Measurements from ENCODE around the gene NCAPG2.
"Not testable (repeated sequence)": the region's sequence is repeated elsewhere in the genome, so short reads cannot be mapped to it uniquely, and the experiment has no call there.

NCAPG2 gene

DNA sequence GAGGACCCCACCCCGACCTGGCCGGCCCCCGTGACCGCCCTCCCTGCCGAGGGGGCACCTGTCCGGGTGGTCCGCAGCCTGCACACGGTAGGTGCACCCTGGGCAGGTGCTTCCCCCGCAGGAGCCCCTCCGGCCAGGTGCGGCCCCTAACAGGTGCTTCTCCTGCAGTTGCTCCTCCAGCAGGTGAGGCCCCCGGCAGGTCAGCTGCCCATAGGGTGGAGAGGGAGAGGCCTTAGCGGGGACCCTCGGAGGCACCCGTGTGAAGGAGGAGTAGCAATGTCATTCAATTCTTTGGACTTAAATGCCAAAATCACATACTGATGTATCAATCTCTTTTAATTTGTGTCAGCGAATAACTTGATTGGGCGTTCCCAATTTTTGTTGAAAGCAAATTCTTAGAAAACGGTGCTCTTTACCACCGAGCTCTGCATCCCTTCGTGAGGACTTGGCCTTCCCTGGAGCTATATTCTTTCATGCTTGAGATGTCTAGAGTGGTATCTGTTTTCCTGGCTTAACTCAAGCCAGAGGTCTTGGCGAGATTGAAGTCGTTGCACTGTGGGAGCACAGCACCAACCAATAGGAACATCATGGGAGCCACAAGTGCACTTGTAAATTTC, 738 bp upstream of the NCAPG2 start:
- no peak for DNase-seq (ENCODE audit: low spot score)

- not testable (repeated sequence) for DNase-seq (ENCODE audit: low spot score)
Measured at GRCh38 chr7:158703679-158704523, 703 bp downstream of the NCAPG2 start.

DNA sequence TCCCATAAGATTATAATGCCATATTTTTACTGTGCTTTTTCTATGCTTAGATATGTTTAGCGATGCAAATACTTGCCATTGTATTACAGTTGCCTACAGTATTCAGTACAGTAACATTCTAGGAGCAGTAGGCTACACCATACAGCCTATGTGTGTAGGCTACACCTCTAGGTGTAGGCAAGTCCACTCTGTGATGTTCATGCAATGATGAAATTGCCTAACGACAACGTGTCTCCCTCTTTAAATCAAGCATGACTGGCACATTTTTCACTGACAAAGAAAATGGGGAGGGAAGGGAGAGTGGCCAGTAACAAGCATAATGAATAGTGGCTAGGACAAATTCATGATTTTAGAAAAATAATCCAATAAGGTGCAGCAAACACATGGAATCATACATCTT, 1.7 kb downstream of the NCAPG2 start:
- peak; percentile 36 for DNase-seq (ENCODE audit: low spot score)

GRCh38 chr7:158702196-158702595, 2.4 kb downstream of the NCAPG2 start:
- DNase-seq (ENCODE audit: low spot score) = no peak

- DNase-seq (ENCODE audit: low spot score) = no peak
Measured at GRCh38 chr7:158700008-158700407, 4.6 kb downstream of the NCAPG2 start.

DNA sequence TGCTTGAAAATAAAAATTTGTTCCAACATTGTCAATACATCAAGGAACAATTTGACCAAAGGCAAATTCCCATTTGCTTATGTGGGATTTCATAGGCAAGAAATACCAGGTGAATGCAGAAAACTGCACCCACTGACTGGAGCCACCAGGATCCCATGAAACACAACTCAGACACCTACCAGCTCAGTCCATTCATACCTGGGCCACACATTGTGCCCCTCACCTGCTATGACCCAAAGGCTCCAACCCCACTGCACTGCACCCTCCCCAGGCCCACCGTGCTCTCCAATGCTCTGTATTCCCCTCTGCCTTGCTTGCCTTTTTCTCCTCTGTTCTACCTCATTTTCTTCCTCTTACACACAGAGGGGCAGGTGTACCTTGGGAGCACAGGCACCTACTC, 5.3 kb downstream of the NCAPG2 start:
- no peak for DNase-seq (ENCODE audit: low spot score)

- no peak for DNase-seq (ENCODE audit: low spot score)
Measured at GRCh38 chr7:158698657-158699195, 5.9 kb downstream of the NCAPG2 start.

DNA sequence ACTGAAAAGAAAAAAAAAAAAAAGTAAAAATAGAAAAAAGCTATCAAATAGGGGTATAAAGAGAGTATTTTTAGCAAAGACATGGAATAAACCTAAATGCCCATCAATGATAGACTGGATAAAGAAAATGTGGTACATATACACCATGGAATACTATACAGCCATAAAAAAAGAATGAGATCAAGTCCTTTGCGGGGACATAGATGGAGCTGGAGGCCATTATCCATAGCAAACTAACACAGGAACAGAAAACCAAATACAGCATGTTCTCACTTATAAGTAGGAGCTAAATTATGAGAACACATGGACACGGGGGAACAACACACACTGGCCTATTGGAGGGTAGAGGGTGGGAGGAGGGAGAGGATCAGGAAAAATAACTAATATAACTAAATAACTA, 7.0 kb downstream of the NCAPG2 start:
- DNase-seq (ENCODE audit: low spot score) = not testable (repeated sequence)

GRCh38 chr7:158695726-158696452, 8.7 kb downstream of the NCAPG2 start:
- peak; percentile 49 for DNase-seq (ENCODE audit: low spot score)

- DNase-seq (ENCODE audit: low spot score) = no peak
Measured at GRCh38 chr7:158695056-158695455, 9.5 kb downstream of the NCAPG2 start.

DNA sequence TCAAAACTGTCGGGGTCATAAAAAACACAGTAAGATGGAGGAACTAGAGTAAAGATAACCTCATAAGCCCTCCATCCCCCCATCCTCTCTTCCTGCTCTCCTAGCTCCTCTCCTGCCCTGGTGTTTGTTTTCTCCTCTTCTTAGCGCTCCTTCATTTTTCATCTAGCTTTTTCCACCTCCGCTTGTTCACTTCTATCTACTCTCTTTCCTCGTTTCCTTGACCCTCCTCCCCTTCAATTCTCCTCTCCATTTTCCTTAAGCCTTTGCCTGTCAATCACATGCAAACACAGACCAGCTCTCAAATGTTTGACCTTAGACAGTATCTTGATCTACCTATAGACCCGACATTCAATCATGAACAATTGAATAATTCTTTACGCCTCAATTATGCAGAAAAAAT, 10.0 kb downstream of the NCAPG2 start:
- DNase-seq (ENCODE audit: low spot score) = no peak

DNA sequence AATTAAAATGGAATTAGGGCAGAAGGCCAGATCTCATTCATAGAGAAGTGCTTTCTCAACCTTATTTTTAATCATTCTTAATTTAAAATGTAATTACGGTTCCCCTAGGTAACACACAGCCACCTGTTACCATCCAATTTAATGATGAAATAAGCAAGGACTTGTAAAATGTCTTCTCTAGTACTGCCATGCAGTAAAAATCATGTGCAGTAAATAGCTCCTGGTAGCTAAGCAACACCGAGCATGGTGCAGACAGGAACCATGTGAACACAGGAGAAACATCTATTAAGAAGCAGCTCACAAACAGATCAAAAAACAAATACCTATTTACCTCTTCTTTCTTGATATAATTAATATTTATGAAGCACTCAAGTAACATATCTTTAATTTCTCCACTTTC, 15.1 kb downstream of the NCAPG2 start:
- no peak for DNase-seq (ENCODE audit: low spot score)

- no peak for DNase-seq (ENCODE audit: low spot score)
Measured at GRCh38 chr7:158687406-158687805, 17.2 kb downstream of the NCAPG2 start.

DNA sequence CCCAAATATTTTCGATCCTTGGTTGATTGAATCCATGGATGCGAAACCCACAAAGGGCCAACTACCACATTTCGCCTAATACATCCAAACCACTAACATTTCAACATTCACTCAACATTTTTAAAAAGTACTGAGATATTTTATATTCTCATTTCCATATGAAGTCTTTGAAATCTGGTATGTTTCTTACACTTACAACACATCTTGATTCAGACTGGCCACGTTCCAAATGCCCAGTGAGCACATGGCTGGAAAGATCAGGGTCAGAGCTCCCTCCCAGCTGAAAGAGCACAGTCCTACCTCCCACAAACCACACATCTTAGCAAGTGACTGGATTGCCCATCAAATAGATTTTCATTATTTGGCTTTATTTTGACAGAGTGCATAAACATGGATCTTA, 18.9 kb downstream of the NCAPG2 start:
- no peak for DNase-seq (ENCODE audit: low spot score)

- no peak for DNase-seq (ENCODE audit: low spot score)
Measured at GRCh38 chr7:158684329-158684728, 20.3 kb downstream of the NCAPG2 start.

- no peak for DNase-seq (ENCODE audit: low spot score)
Measured at GRCh38 chr7:158683541-158683940, 21.1 kb downstream of the NCAPG2 start.

GRCh38 chr7:158682456-158682855, 22.1 kb downstream of the NCAPG2 start:
- DNase-seq (ENCODE audit: low spot score) = no peak

GRCh38 chr7:158680754-158681153, 23.9 kb downstream of the NCAPG2 start:
- no peak for DNase-seq (ENCODE audit: low spot score)

DNA sequence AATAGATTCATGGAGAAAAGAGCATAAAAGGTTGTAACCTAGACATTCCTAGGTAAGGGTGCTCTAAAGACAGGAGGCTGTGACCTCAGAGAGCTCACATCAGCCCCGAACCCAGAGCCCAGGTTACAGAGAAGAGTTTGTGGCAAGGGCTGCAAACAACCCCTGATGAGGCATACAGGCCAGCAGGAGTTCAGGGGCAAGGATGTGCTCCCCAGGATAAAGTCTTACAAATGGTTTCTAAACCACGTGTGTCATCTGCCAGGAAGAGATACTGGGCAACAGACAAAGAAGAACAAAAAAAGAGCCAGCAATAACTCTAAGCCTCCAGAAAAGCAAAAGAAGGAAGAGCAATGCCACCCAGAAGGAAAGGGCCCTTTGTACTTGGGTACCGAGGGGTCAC, 27.7 kb downstream of the NCAPG2 start:
- no peak for DNase-seq (ENCODE audit: low spot score)

DNA sequence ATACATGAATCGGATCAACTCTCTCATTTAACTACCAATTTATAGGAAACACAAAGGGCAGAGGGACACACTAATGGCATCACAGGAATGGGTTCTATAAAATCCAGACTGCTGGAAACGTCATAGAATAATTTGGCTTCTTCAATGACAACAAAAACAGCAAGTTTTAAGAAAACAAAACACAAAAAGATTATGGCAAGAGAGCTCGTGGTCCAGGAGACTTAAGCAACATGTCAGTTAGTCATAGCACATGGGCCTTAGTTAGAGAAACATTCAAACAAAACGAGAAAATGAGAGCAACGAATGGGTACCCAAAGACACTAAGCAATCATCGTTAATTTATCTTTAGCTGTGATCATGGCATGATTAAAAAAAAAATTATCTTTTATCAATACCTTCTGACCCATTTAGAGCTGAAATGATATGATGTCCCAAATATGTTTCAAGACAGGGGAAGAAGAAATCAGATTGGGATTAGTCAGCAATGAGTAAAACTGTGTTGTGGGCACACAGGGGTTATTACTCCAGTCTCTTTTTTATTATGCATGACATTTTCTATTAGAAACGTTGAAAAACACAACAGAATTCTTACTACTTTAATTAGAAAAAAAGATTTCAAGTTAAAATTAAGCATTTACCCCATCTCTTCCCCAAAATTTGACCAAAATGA, 28.3 kb downstream of the NCAPG2 start:
- no peak for DNase-seq (ENCODE audit: low spot score)

GRCh38 chr7:158672975-158673374, 31.6 kb downstream of the NCAPG2 start:
- DNase-seq (ENCODE audit: low spot score) = no peak

GRCh38 chr7:158668086-158668485, 36.5 kb downstream of the NCAPG2 start:
- not testable (repeated sequence) for DNase-seq (ENCODE audit: low spot score)

Data from RKO (cell line).